Activated T-cell treated with anti-CD3 and anti-CD28 coated beads, Interleukin-2, amount 50 U/mL, for 72 hours (primary cell): ENCODE data around the gene OR4F15. TPM values are rescaled to one million over a fixed set of nuclear protein-coding genes. Genes with fewer than 3 reads are reported as not detected.

Experiments used
- ATAC-seq, 2 donors: fragments of 150-1000 bp; cut with Tn5 transposase; replicated peaks in 1 of 2; 2 replicates each; pipeline ENCODE4 v1.10.0; 2021; ENCODE audit warnings: moderate library complexity in 2 of 2, mild to moderate bottlenecking in 1 of 2
- DNase-seq, 2 donors: peaks; one replicate each; pipeline ENCODE4 v3.0.0; 2021 to 2022; ENCODE audit warnings: mixed read lengths in 1 of 2
- H3K27ac Mint-ChIP-seq: one replicate; pipeline ENCODE4 v1.8.0; 2022; ENCODE audit warnings: mild to moderate bottlenecking, moderate library complexity, mixed read lengths
- H3K27me3 Mint-ChIP-seq: one replicate; pipeline ENCODE4 v1.8.0; 2022; ENCODE audit warnings: low read depth, mixed read lengths
- H3K36me3 Mint-ChIP-seq, 2 donors: one replicate each; pipeline ENCODE4 v1.8.0; 2022; ENCODE audit warnings: mixed read lengths in 2 of 2, mild to moderate bottlenecking in 1 of 2; ENCODE audit not compliant: insufficient read depth in 2 of 2
- H3K4me1 Mint-ChIP-seq: one replicate; pipeline ENCODE4 v1.8.0; 2022; ENCODE audit warnings: low read depth, mixed read lengths
- H3K4me3 Mint-ChIP-seq, 2 donors: one replicate each; pipeline ENCODE4 v1.8.0; 2022; ENCODE audit warnings: mild to moderate bottlenecking in 2 of 2, mixed read lengths in 2 of 2, moderate library complexity in 2 of 2
- H3K9me3 Mint-ChIP-seq, 2 donors: one replicate each; pipeline ENCODE4 v1.8.0; 2022; ENCODE audit warnings: mixed read lengths in 2 of 2
- total RNA-seq, 2 donors: library from RNA; stranded (reverse); gene quantifications; one replicate each; pipeline ENCODE4 v1.2.3, GENCODE V29; 2022

The OR4F15 gene
- total RNA-seq, 2 donors from 2014 or later, result not detected

DNA sequence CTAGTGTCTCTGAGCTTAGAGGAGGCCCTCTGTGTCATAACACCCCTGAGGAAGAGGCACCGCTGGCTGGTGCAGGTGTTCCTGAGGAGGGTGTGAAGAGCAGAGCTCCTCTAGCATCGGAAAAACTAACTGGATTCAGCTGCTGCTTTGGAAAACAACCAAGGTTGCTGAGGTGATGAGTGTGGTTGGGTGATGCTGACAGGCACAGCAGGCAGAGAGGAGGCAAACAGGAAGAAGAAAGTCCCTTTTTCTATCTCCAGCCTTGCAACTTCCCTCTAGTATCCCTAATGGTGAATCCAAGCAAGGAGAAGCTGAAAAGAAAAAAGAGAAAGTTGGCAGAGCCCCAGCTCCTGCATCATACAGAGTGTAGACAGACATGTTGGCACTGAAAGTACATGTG, 3.8 kb upstream of the OR4F15 start:
- Mint-ChIP-seq H3K36me3 (no peaks in the 10 kb centered on the region), H3K4me3 (no peak overlapping the region), H3K27ac (no peak overlapping the region), H3K4me1 (no peaks in the 10 kb centered on the region), H3K27me3 (peaks cover 31% of the 10 kb centered on the region), H3K9me3 (no peaks in the 10 kb centered on the region)
- ATAC-seq (no peak), DNase-seq (no peak)

DNA sequence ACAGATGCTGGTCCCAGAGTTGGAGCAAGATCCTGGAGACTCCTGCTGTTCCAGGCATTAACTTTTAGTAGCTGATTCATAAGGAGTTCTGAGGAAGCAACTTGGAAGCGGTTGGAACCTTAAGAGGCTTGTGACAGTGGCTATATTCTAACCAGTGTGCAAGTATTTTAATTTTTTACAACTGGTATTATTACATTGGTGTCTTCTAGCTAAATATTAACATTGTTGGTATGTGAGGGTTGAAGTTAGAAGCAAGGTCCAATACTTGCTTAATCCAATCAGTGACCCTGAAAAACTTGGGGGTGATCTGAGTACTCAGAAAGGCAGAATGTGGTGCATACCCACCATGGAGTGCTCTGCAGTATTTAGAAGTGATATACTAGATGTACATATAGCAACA, 1.5 kb upstream of the OR4F15 start:
- Mint-ChIP-seq H3K4me1 (no peaks in the 10 kb centered on the region), H3K4me3 (no peak overlapping the region), H3K27ac (no peak overlapping the region), H3K36me3 (no peaks in the 10 kb centered on the region), H3K9me3 (no peaks in the 10 kb centered on the region), H3K27me3 (peaks cover 14% of the 10 kb centered on the region)
- no peak for ATAC-seq
- no peak for DNase-seq

DNA sequence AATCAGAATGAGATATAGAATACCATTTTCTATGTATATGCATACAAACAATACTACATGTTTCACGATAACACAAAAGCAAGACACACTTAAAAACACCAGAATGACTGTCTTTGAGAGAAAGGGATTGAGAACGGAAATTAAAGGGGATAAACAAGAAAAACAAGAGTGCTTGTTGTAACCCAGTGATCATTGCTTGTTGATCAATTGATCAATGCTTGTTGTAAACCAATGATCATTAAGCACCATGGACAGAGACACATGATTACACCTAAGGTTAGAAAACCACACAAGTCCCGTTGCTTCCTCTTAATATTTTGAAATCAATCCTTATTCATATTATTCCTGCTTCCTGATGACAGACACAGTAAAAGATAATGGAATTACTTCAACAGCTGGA, 1.1 kb upstream of the OR4F15 start:
- no peak overlapping the region for H3K27ac Mint-ChIP-seq
- ATAC-seq, result no peak
- H3K9me3 Mint-ChIP-seq, result no peaks in the 10 kb centered on the region
- no peak overlapping the region for H3K4me3 Mint-ChIP-seq
- peaks cover 10% of the 10 kb centered on the region for H3K27me3 Mint-ChIP-seq
- DNase-seq, result no peak
- no peaks in the 10 kb centered on the region for H3K4me1 Mint-ChIP-seq
- H3K36me3 Mint-ChIP-seq, result no peaks in the 10 kb centered on the region

DNA sequence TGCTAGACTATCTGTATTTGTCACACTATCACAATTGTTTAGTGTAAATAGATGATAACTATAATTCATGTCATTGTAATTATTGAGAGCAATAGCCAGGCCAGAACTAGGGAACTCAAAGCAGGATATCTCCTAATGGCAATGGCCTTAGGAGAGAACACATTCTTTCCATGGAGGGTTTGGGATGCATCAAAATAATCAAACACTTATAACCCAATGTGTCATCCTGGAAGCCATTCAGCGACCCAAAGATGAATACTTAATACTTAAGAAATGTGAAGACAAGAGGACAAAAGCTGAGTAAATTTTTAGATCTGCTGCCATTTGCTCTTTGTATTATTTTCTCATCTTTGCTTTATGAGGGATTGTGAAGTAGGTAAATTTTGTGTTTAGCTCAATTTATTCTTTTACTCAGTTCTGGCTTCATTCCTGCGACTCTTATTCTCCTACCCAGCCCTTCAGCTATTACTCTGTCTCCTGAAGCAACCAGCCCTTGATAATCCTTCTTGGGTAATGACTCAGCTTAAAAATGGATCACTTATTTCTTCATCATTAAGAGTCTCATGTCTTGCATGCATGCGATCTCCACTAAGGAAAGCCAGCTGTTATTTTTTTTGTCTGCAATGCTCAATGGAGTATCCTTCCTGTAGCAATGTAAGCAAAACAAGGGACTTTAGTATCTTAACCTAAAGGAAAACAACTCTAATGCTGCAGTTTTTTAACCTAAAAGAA, 2.0 kb downstream of the OR4F15 start:
- DNase-seq, result no peak
- Mint-ChIP-seq H3K36me3 (no peaks in the 10 kb centered on the region), H3K27ac (no peak overlapping the region), H3K4me1 (no peaks in the 10 kb centered on the region), H3K27me3 (peaks cover 11% of the 10 kb centered on the region), H3K9me3 (no peaks in the 10 kb centered on the region), H3K4me3 (no peak overlapping the region)
- no peak for ATAC-seq

DNA sequence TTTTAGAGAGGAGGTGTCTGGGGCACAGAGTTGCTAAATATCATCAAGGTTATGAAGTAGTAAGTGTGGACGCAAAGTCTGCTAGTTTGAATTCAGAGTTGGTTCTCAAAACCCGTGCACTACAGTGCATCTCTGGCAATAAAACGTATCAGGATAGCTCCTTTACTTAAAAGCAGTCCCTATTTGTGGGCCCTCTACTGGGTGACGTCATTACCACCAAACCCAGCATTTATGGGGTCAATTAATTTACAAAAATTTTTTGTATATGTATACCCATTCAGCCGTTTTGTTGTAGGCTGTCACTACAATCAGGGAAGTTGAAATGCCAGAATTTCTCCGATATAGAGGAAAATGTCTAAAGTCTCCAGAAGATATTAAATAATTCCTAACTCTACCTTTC, 8.8 kb downstream of the OR4F15 start:
- no peaks in the 10 kb centered on the region for H3K4me1 Mint-ChIP-seq
- H3K9me3 Mint-ChIP-seq, result no peaks in the 10 kb centered on the region

DNA sequence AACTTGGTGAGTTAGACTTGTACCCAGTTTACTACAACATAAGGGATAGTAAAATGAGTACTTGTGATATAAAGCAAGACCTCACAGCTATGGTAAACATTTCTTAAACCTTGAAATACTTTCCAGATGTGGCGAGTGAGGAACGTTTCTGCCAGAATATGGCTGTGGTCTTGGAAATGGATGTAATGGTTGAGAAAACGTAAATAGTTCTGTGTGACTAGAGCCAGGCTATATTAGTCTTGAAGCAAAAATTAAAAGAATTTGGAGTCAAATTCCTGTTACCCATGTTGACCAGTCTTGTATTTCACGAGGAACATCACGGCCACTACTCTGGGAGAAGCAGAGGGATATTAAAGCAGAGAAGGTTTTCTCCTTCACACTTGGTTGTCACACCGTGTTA, 15.3 kb downstream of the OR4F15 start:
- H3K36me3 Mint-ChIP-seq, result no peaks in the 10 kb centered on the region
- H3K27ac Mint-ChIP-seq, result no peak overlapping the region
- peaks cover 35% of the 10 kb centered on the region for H3K27me3 Mint-ChIP-seq
- DNase-seq (no peak), ATAC-seq (no peak)
- no peak overlapping the region for H3K4me3 Mint-ChIP-seq
- H3K9me3 Mint-ChIP-seq, result peaks cover 0 to 6% of the 10 kb centered on the region in 2 donors
- H3K4me1 Mint-ChIP-seq, result no peaks in the 10 kb centered on the region

More for the DNA sequence above, 8.8 kb downstream of the OR4F15 start:
- no peak for DNase-seq
- Mint-ChIP-seq H3K27me3 (peaks cover 23% of the 10 kb centered on the region), H3K27ac (no peak overlapping the region), H3K4me3 (no peak overlapping the region), H3K36me3 (no peaks in the 10 kb centered on the region)
- ATAC-seq, result no peak

DNA sequence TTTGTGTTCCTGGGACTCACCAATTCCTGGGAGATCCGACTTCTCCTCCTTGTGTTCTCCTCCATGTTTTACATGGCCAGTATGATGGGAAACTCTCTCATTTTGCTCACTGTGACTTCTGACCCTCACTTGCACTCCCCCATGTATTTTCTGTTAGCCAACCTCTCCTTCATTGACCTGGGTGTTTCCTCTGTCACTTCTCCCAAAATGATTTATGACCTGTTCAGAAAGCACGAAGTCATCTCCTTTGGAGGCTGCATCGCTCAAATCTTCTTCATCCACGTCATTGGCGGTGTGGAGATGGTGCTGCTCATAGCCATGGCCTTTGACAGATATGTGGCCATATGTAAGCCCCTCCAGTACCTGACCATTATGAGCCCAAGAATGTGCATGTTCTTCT, 16.8 kb downstream of the OR4F15 start:
- H3K27me3 Mint-ChIP-seq, result peaks cover 38% of the 10 kb centered on the region
- ATAC-seq (no peak), DNase-seq (no peak)
- no peaks in the 10 kb centered on the region for H3K4me1 Mint-ChIP-seq
- no peaks in the 10 kb centered on the region for H3K36me3 Mint-ChIP-seq
- H3K9me3 Mint-ChIP-seq, result peaks cover 0 to 6% of the 10 kb centered on the region in 2 donors
- H3K4me3 Mint-ChIP-seq, result no peak overlapping the region
- no peak overlapping the region for H3K27ac Mint-ChIP-seq

DNA sequence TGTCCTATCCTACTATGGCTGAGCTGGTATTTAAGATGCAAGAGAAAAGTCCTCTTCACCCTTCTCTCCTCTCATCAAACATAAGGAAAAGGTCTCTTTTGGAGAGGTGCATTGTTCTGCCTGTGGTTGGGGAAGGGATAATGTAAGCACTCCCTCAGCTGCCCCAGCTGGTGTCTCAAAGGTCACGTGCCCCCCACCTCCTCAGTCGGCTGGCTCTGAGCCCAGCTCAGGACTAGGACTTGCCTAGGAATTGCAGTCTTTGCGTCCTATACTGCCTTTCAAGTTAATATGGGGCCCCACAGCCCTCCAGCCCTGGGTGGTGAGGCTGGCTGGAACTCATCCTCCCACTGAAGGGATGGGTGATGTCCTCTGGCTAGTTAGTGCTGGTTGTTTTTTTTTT, 29.7 kb downstream of the OR4F15 start:
- Mint-ChIP-seq H3K36me3 (no peaks in the 10 kb centered on the region), H3K27ac (no peak overlapping the region), H3K4me3 (no peak overlapping the region), H3K4me1 (no peaks in the 10 kb centered on the region), H3K9me3 (no peaks in the 10 kb centered on the region), H3K27me3 (peaks cover 18% of the 10 kb centered on the region)
- ATAC-seq, result no peak
- DNase-seq, result no peak

DNA sequence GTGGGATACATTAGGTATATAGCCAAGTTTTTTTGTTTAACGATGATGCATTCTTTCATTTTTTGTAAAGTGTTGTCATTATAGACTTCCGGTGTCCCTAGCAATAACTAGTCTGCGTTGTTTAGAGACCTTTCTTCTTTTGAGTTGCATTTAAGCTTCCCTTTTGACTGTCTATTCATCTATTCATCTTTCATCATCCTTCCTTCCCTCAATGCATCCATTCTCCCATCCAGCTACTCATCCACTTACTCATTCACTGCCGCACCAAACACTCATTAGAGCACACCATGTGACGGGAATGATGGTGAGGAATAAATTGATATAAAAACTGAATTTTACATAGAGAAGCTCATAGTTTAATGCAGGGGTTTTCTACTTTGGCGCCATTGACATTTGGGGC, 32.9 kb downstream of the OR4F15 start:
- H3K9me3 Mint-ChIP-seq, result no peaks in the 10 kb centered on the region
- ATAC-seq, result no peak
- H3K27me3 Mint-ChIP-seq, result peaks cover 17% of the 10 kb centered on the region
- no peaks in the 10 kb centered on the region for H3K4me1 Mint-ChIP-seq
- H3K36me3 Mint-ChIP-seq, result no peaks in the 10 kb centered on the region
- DNase-seq, result no peak
- no peak overlapping the region for H3K27ac Mint-ChIP-seq
- H3K4me3 Mint-ChIP-seq, result no peak overlapping the region

DNA sequence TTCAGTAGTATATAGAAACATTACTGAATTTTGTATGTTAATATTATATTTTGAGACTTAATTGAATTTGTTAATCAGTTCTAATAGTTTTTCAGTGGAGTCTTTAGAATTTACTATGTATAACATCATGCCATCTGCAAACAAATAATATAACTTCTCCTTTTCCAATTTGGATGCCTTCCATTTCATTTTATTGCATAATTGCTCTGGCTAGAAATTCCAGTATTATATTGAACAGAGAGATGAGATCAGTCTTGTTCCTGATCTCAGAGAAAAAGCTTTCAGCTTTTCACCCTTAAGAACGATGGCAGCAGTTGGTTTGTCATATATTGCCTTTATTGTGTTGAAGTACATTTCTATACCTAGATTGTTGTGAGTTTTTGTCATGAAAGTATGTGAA, 40.4 kb downstream of the OR4F15 start:
- ATAC-seq (no peak), DNase-seq (no peak)
- Mint-ChIP-seq H3K9me3 (no peaks in the 10 kb centered on the region), H3K4me1 (no peaks in the 10 kb centered on the region), H3K27ac (no peak overlapping the region), H3K4me3 (no peak overlapping the region), H3K36me3 (no peaks in the 10 kb centered on the region), H3K27me3 (peaks cover 30% of the 10 kb centered on the region)

Other genes with a start within 250 kb of the OR4F15 start
- gene TM2D3, start 159.8 kb upstream of the OR4F15 start, total RNA-seq, result 10 to 100 TPM; 32.7 to 40.7 TPM
- gene TARS3, start 87.7 kb upstream of the OR4F15 start, total RNA-seq, result 10 to 100 TPM; 12.6 to 14.2 TPM
- gene OR4F6, start 8.7 kb upstream of the OR4F15 start, total RNA-seq, result not detected